Hepatocyte (in vitro differentiated cells): ENCODE results near the gene ATP2C2.

Source experiments
- CTCF ChIP-seq: fragments of 200-600 bp; sonication (generic); IDR thresholded peaks from 2 replicates; pipeline ENCODE4 v1.5.1; 2016; ENCODE audit warnings: antibody characterized with exemption, mild to moderate bottlenecking; ENCODE audit not compliant: poor library complexity
- EZH2 ChIP-seq: fragments of 200-600 bp; sonication (generic); IDR thresholded peaks from 2 replicates; pipeline ENCODE4 v1.6.1; 2016; ENCODE audit warnings: antibody characterized with exemption, mild to moderate bottlenecking, borderline replicate concordance
- EZH2phosphoT487 ChIP-seq: fragments of 200-600 bp; sonication (generic); IDR thresholded peaks from one replicate; pipeline ENCODE4 v1.6.1; 2018; ENCODE audit warnings: antibody characterized with exemption, mild to moderate bottlenecking, low read depth, moderate library complexity; ENCODE audit not compliant: unreplicated experiment, severe bottlenecking

- TF ChIP-seq CTCF (no peak), EZH2phosphoT487 (no peak), EZH2 (no peak)
These were observed 90.5 kb downstream of the ATP2C2 start for GRCh38 chr16:84458606-84459532.
